Stomach (tissue), 9 donors: ENCODE measurements around the gene OLA1. TPM values are rescaled to one million over a fixed set of nuclear protein-coding genes. Genes with fewer than 3 reads are reported as not detected.

ENCODE experiments used
- DNase-seq, 2 donors: peaks; one replicate each; pipeline versions ENCODE4 v3.0.0 to v3.0.0-alpha.2; 2013 to 2019
- H3K27ac ChIP-seq, 5 donors: fragments of 200-600 bp in 4 of 5; sonication (generic) in 4 of 5; one replicate each; pipeline ENCODE4 v1.5.1; 2013 to 2019; ENCODE audit warnings: mild to moderate bottlenecking in 1 of 5, moderate library complexity in 1 of 5
- H3K27me3 ChIP-seq, 3 donors: fragments of 200-600 bp; sonication (generic); one replicate each; pipeline ENCODE4 v1.5.1; 2017 to 2019; ENCODE audit warnings: mixed run types in 1 of 3
- H3K36me3 ChIP-seq, 4 donors: fragments of 200-600 bp; sonication (generic); 1 replicate in 3 of 4; 2 replicates in 1 of 4; pipeline ENCODE4 v1.5.1; 2016 to 2019
- H3K4me1 ChIP-seq, 4 donors: fragments of 200-600 bp; sonication (generic); one replicate each; pipeline ENCODE4 v1.5.1; 2016 to 2019
- H3K4me3 ChIP-seq, 4 donors: fragments of 200-600 bp; sonication (generic) in 3 of 4; one replicate each; pipeline ENCODE4 v1.5.1; 2016 to 2019; ENCODE audit warnings: mild to moderate bottlenecking in 1 of 4
- H3K9me3 ChIP-seq, 4 donors: fragments of 200-600 bp; sonication (generic); one replicate each; pipeline ENCODE4 v1.5.1; 2016 to 2019
- CTCF ChIP-seq, 7 experiments: fragments of 450-650 bp in 4 of 7; fragments of 200-600 bp in 3 of 7; sonication (generic) in 3 of 7; IDR thresholded peaks; one replicate each; pipeline ENCODE4 v1.5.1; 2016 to 2019; ENCODE audit warnings: antibody characterized with exemption in 7 of 7, control low read depth in 2 of 7, mild to moderate bottlenecking in 1 of 7
- EP300 ChIP-seq: sonication (generic); formaldehyde crosslinking; IDR thresholded peaks from one replicate; pipeline ENCODE4 v1.6.1; 2017; ENCODE audit warnings: antibody characterized with exemption
- POLR2A ChIP-seq, 4 donors: fragments of 450-650 bp; IDR thresholded peaks; one replicate each; pipeline ENCODE4 v1.6.1; 2016; ENCODE audit warnings: antibody characterized with exemption in 4 of 4, control low read depth in 2 of 4, mild to moderate bottlenecking in 1 of 4, moderate library complexity in 1 of 4
- POLR2AphosphoS5 ChIP-seq, 3 donors: sonication (generic); formaldehyde crosslinking; IDR thresholded peaks; one replicate each; pipeline ENCODE4 v1.6.1; 2016; ENCODE audit warnings: antibody characterized with exemption in 3 of 3
- WGBS, 5 donors: extraction: QIAGEN DNeasy Blood & Tissue Kit in 3 of 5; methylation state at CpG; one replicate each; pipeline versions ENCODE4 v1.1.5 to v1.1.7; 2013 to 2018; 5-methylcytosine and 5-hydroxymethylcytosine counted together
- intact Hi-C: fragments of 100-400 bp; cut with DNase I; formaldehyde crosslinking; loops from one replicate; pipeline ENCODE4 v1.15.1; 2023; ENCODE audit warnings: low total_unique reads
- polyA plus RNA-seq, 3 donors: library from polyadenylated mRNA; stranded (reverse); fragments of 200-250 nt; gene quantifications; one replicate each; pipeline ENCODE4 v1.2.3, GENCODE V29; 2013
- total RNA-seq, 5 donors: library from RNA; depleted of rRNA; stranded (reverse); fragments of >200 nt; gene quantifications; one replicate each; pipeline versions ENCODE4 v1.1.0 to v1.2.3, GENCODE V29; 2014 to 2016
- donor health status: healthy with polysubstance abuse.
- donor health status: Bipolar disorder and iron deficiency.
- donor health status: healthy.

Gene OLA1
- total and polyA plus RNA-seq, 8 donors, result 20.6 to 149 (median 75.3) TPM

GRCh38 chr2:174083843-174084458, 164.4 kb downstream of the OLA1 start:
- Histone ChIP-seq H3K9me3 (no peaks in the 10 kb centered on the region), H3K36me3 (peaks cover 0 to 8% (median 2%) of the 10 kb centered on the region in 4 donors), H3K4me3 (no peak overlapping the region), H3K27ac (no peak overlapping the region), H3K27me3 (no peaks in the 10 kb centered on the region), H3K4me1 (no peaks in the 10 kb centered on the region)
- no peak for DNase-seq
- intact Hi-C loops, result no loop called here
- no peak for TF ChIP-seq POLR2A (IDR thresholded peaks at IDR 0.05)
- no peak for TF ChIP-seq POLR2AphosphoS5 (IDR thresholded peaks at IDR 0.05)
- TF ChIP-seq CTCF (IDR thresholded peaks at IDR 0.05), result no peak
- TF ChIP-seq EP300, result no peak
- 68 to 85% (median 72%) methylated on average over 3 of the region's 3 CpGs for WGBS, 5 donors

- no peak for TF ChIP-seq POLR2AphosphoS5 (IDR thresholded peaks at IDR 0.05)
- TF ChIP-seq EP300, result no peak
- no peak for TF ChIP-seq CTCF (IDR thresholded peaks at IDR 0.05)
- TF ChIP-seq POLR2A (IDR thresholded peaks at IDR 0.05), result no peak
- Histone ChIP-seq H3K4me1 (no peaks in the 10 kb centered on the region), H3K36me3 (peaks cover 0 to 8% (median 2%) of the 10 kb centered on the region in 4 donors), H3K4me3 (no peak overlapping the region), H3K9me3 (no peaks in the 10 kb centered on the region), H3K27ac (no peak overlapping the region), H3K27me3 (no peaks in the 10 kb centered on the region)
- intact Hi-C loops, result no loop called here
- WGBS, 5 donors, result 87 to 92% (median 89%) methylated on average over 6 of the region's 6 CpGs
- no peak for DNase-seq
These were observed 167.6 kb downstream of the OLA1 start for GRCh38 chr2:174080672-174081121.

- no peak overlapping the region for H3K4me3 ChIP-seq
- no peak for TF ChIP-seq EP300
- peak in 2 of 7 experiments; percentile 34 to 41 for TF ChIP-seq CTCF (IDR thresholded peaks at IDR 0.05)
- no peak for TF ChIP-seq POLR2A (IDR thresholded peaks at IDR 0.05)
- H3K9me3 ChIP-seq, result no peaks in the 10 kb centered on the region
- no peak overlapping the region for H3K27ac ChIP-seq
- peaks cover 0 to 21% (median 11%) of the 10 kb centered on the region in 4 donors for H3K36me3 ChIP-seq
- no peaks in the 10 kb centered on the region for H3K4me1 ChIP-seq
- H3K27me3 ChIP-seq, result no peaks in the 10 kb centered on the region
- intact Hi-C loops, result no loop called here
- peak in 1 of 2 donors; percentile 23 for DNase-seq
These were observed 170.1 kb downstream of the OLA1 start for GRCh38 chr2:174078275-174078674.

- H3K4me1 ChIP-seq, result no peaks in the 10 kb centered on the region
- no peak overlapping the region for H3K27ac ChIP-seq
- intact Hi-C loops, result no loop called here
- H3K9me3 ChIP-seq, result no peaks in the 10 kb centered on the region
- no peaks in the 10 kb centered on the region for H3K27me3 ChIP-seq
- 34 to 56% (median 43%) methylated on average over 1 of the region's 1 CpG for WGBS, 5 donors
- H3K36me3 ChIP-seq, result peaks cover 0 to 21% (median 11%) of the 10 kb centered on the region in 4 donors
- no peak overlapping the region for H3K4me3 ChIP-seq
- no peak for TF ChIP-seq POLR2A (IDR thresholded peaks at IDR 0.05)
- DNase-seq, result no peak
These were observed 171.4 kb downstream of the OLA1 start for GRCh38 chr2:174076975-174077374.

- no peak overlapping the region for H3K27ac ChIP-seq
- 63 to 78% (median 74%) methylated on average over 2 of the region's 2 CpGs for WGBS, 5 donors
- H3K36me3 ChIP-seq, result peaks cover 0 to 18% (median 9%) of the 10 kb centered on the region in 4 donors
- H3K4me1 ChIP-seq, result no peaks in the 10 kb centered on the region
- no peaks in the 10 kb centered on the region for H3K27me3 ChIP-seq
- DNase-seq, result peak in 1 of 2 donors; percentile 42
- intact Hi-C loops, result no loop called here
- H3K4me3 ChIP-seq, result no peak overlapping the region
- no peaks in the 10 kb centered on the region for H3K9me3 ChIP-seq
- TF ChIP-seq EP300 (no peak), POLR2AphosphoS5 (IDR thresholded peaks at IDR 0.05) (no peak), POLR2A (IDR thresholded peaks at IDR 0.05) (no peak), CTCF (IDR thresholded peaks at IDR 0.05) (no peak)
These were observed 172.3 kb downstream of the OLA1 start for GRCh38 chr2:174076040-174076439.
